Sigmoid colon (tissue), 7 donors: ENCODE data around the gene REPS2. TPM values are rescaled to one million over a fixed set of nuclear protein-coding genes. Genes with fewer than 3 reads are reported as not detected.

Experiments
- DNase-seq: peaks from one replicate; pipeline ENCODE4 v3.0.0-alpha.2; 2019
- H3K27ac ChIP-seq, 4 donors: fragments of 200-600 bp; sonication (generic); one replicate each; pipeline ENCODE4 v1.5.1; 2016 to 2019; ENCODE audit warnings: mild to moderate bottlenecking in 1 of 4
- H3K27me3 ChIP-seq, 3 donors: fragments of 200-600 bp; sonication (generic); one replicate each; pipeline ENCODE4 v1.5.1; 2019; ENCODE audit warnings: mild to moderate bottlenecking in 1 of 3
- H3K36me3 ChIP-seq, 4 donors: fragments of 200-600 bp; sonication (generic); one replicate each; pipeline ENCODE4 v1.5.1; 2016 to 2019
- H3K4me1 ChIP-seq, 4 donors: fragments of 200-600 bp; sonication (generic); one replicate each; pipeline ENCODE4 v1.5.1; 2017 to 2019
- H3K4me3 ChIP-seq, 4 donors: fragments of 200-600 bp; sonication (generic); one replicate each; pipeline ENCODE4 v1.5.1; 2017 to 2019; ENCODE audit warnings: mild to moderate bottlenecking in 2 of 4, moderate library complexity in 1 of 4
- H3K9me3 ChIP-seq, 4 donors: fragments of 200-600 bp in 3 of 4; sonication (generic) in 3 of 4; one replicate each; pipeline versions ENCODE4 v1.5.1 to v1.6.1; 2013 to 2019
- EP300 ChIP-seq, 4 donors: sonication (generic); formaldehyde crosslinking; IDR thresholded peaks; one replicate each; pipeline ENCODE4 v1.6.1; 2017; ENCODE audit warnings: antibody characterized with exemption in 4 of 4
- POLR2A ChIP-seq, 2 donors: fragments of 450-650 bp; IDR thresholded peaks; one replicate each; pipeline ENCODE4 v1.6.1; 2016; ENCODE audit warnings: antibody characterized with exemption in 2 of 2, mild to moderate bottlenecking in 2 of 2, moderate library complexity in 2 of 2
- POLR2AphosphoS5 ChIP-seq, 4 donors: sonication (generic); formaldehyde crosslinking; IDR thresholded peaks; one replicate each; pipeline ENCODE4 v1.6.1; 2017; ENCODE audit warnings: antibody characterized with exemption in 4 of 4
- WGBS, 2 donors: extraction: QIAGEN DNeasy Blood & Tissue Kit; methylation state at CpG; one replicate each; pipeline ENCODE4 v1.1.7; 2013; 5-methylcytosine and 5-hydroxymethylcytosine counted together
- intact Hi-C: fragments of 100-400 bp; cut with DNase I; formaldehyde crosslinking; loops from one replicate; pipeline ENCODE4 v1.15.1; 2023
- polyA plus RNA-seq, 3 donors: library from polyadenylated mRNA; stranded (reverse); fragments of 200-250 nt; gene quantifications; one replicate each; pipeline ENCODE4 v1.2.3, GENCODE V29; 2013
- total RNA-seq, 4 donors: library from RNA; depleted of rRNA; stranded (reverse); fragments of >200 nt; gene quantifications; one replicate each; pipeline ENCODE4 v1.1.0, GENCODE V29; 2016
- TF ChIP-seq, protein P1 (sequence below), 4 experiments: fragments of 450-650 bp in 3 of 4; fragments of 200-600 bp in 1 of 4; IDR thresholded peaks; one replicate each; pipeline ENCODE4 v1.5.1; 2016 to 2019; ENCODE audit warnings: antibody characterized with exemption in 4 of 4, mild to moderate bottlenecking in 3 of 4, moderate library complexity in 2 of 4
- donor health status: healthy with polysubstance abuse.
- donor health status: Bipolar disorder and iron deficiency.
- donor health status: healthy.

REPS2 gene
- total and polyA plus RNA-seq, 7 donors, result 2.4 to 10.9 (median 6.1) TPM

DNA sequence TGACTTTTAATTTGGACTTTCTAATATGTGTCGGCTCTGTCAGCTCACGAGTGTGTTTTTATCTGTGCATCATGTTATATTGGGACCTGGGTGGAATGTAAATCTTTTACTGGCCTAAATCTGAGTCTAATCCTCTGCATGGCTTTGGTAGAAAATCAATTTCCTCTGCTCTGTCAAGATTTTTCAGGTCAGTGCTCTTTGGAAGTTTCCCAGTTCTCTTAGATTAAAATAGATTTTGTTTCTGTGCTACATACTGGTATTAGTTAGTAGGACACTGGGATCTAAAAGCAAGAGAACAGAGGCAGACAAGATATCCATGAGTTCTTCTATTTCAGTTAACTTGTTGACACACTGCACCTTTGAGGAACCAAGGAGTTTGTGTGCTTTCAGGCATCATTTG is 39.7 kb downstream of the REPS2 start:
- no peak for DNase-seq
- TF ChIP-seq, protein P1, sequence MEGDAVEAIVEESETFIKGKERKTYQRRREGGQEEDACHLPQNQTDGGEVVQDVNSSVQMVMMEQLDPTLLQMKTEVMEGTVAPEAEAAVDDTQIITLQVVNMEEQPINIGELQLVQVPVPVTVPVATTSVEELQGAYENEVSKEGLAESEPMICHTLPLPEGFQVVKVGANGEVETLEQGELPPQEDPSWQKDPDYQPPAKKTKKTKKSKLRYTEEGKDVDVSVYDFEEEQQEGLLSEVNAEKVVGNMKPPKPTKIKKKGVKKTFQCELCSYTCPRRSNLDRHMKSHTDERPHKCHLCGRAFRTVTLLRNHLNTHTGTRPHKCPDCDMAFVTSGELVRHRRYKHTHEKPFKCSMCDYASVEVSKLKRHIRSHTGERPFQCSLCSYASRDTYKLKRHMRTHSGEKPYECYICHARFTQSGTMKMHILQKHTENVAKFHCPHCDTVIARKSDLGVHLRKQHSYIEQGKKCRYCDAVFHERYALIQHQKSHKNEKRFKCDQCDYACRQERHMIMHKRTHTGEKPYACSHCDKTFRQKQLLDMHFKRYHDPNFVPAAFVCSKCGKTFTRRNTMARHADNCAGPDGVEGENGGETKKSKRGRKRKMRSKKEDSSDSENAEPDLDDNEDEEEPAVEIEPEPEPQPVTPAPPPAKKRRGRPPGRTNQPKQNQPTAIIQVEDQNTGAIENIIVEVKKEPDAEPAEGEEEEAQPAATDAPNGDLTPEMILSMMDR (IDR thresholded peaks at IDR 0.05), result no peak
- TF ChIP-seq POLR2A (IDR thresholded peaks at IDR 0.05) (no peak), EP300 (IDR thresholded peaks at IDR 0.05) (no peak), POLR2AphosphoS5 (IDR thresholded peaks at IDR 0.05) (no peak)
- Histone ChIP-seq H3K4me3 (no peak overlapping the region), H3K27me3 (no peaks in the 10 kb centered on the region), H3K4me1 (peaks cover 0 to 5% (median 0%) of the 10 kb centered on the region in 4 donors), H3K36me3 (no peaks in the 10 kb centered on the region), H3K27ac (no peak overlapping the region), H3K9me3 (no peaks in the 10 kb centered on the region)
- 84 to 93% methylated on average over 2 of the region's 2 CpGs for WGBS, 2 donors
- intact Hi-C loops, result no loop called here

DNA sequence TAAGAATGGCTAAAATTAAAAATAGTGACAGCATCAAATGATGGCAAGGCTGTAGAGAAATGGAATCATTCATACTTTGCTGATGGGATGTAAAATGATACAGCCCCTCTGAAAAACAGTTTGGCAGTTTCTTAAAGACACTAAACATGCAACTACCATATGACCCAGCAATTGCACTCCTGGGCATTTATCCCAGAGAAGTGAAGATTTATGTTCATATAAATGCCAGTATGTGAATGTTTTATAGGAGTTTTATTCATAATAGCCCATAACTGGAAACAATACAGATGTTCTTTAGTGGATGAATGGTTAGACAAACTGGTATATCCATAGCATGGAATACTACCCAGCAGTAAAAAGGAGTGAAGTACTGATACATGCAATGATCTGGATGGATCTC is 43.3 kb downstream of the REPS2 start:
- intact Hi-C loops, result no loop called here
- no peak overlapping the region for H3K4me3 ChIP-seq
- no peaks in the 10 kb centered on the region for H3K9me3 ChIP-seq
- H3K27me3 ChIP-seq, result no peaks in the 10 kb centered on the region
- no peaks in the 10 kb centered on the region for H3K36me3 ChIP-seq
- H3K4me1 ChIP-seq, result peaks cover 0 to 5% (median 0%) of the 10 kb centered on the region in 4 donors
- DNase-seq, result no peak
- TF ChIP-seq EP300 (IDR thresholded peaks at IDR 0.05), result peak in 1 of 4 donors; percentile 25
- TF ChIP-seq, protein P1 (IDR thresholded peaks at IDR 0.05), result no peak
- peak in 3 of 4 donors; percentile 67 to 77 (median 72) for TF ChIP-seq POLR2AphosphoS5 (IDR thresholded peaks at IDR 0.05)
- no peak overlapping the region for H3K27ac ChIP-seq

DNA sequence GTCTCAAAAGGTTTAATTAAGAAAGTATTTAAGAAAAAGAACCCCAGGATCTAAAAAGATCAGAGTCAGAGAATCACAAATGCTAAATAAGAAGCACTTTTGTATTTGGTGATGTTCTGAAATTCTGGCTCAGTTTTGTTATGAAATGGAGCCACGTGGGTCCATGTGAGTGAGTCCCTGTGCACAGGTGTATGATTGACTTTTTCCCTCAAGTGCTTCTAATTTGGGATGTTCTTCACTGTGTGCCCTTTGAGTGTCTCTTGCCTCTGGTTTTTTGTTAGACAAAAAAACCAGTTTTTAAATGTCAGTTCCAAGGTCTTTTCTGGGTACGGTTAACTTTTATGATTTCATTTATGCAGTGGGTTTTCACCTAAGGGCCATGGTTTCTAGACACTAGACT is 44.4 kb downstream of the REPS2 start:
- no peak for DNase-seq
- intact Hi-C loops, result no loop called here
- Histone ChIP-seq H3K27ac (no peak overlapping the region), H3K27me3 (no peaks in the 10 kb centered on the region), H3K36me3 (no peaks in the 10 kb centered on the region), H3K9me3 (no peaks in the 10 kb centered on the region), H3K4me3 (no peak overlapping the region), H3K4me1 (peaks cover 0 to 5% (median 0%) of the 10 kb centered on the region in 4 donors)
- whole genome bisulfite sequencing, 2 donors, result 87 to 90% methylated on average over 2 of the region's 2 CpGs
- TF ChIP-seq, protein P1 (IDR thresholded peaks at IDR 0.05), result no peak
- TF ChIP-seq POLR2A (IDR thresholded peaks at IDR 0.05), result no peak
- TF ChIP-seq POLR2AphosphoS5 (IDR thresholded peaks at IDR 0.05), result no peak
- no peak for TF ChIP-seq EP300 (IDR thresholded peaks at IDR 0.05)

DNA sequence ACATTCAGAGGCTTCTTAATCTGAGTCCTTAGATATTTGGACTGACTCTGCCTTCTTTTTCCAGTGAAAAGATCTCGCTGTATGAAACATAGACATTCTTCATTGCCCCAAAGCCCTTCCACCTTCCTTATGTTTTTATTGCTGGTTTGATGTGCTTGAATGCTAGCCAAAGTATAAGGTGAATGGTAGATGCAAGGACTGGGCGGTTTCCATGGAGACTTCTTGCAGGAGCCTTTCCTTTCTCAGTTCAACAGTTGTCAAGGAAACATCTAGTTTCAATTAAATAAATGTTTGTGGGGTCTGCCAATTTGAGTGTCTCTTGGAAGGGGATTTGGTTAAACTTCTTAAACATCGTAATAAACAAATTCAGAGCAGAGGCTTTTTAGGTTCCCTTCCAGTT is 46.0 kb downstream of the REPS2 start:
- DNase-seq, result no peak
- peaks cover 0 to 5% (median 0%) of the 10 kb centered on the region in 4 donors for H3K4me1 ChIP-seq
- H3K36me3 ChIP-seq, result no peaks in the 10 kb centered on the region
- no peak overlapping the region for H3K4me3 ChIP-seq
- intact Hi-C loops, result no loop called here
- no peaks in the 10 kb centered on the region for H3K27me3 ChIP-seq
- no peaks in the 10 kb centered on the region for H3K9me3 ChIP-seq
- no peak overlapping the region for H3K27ac ChIP-seq
- WGBS, 2 donors, result 18 to 61% methylated on average over 3 of the region's 3 CpGs
- TF ChIP-seq POLR2A (IDR thresholded peaks at IDR 0.05), result no peak
- TF ChIP-seq POLR2AphosphoS5 (IDR thresholded peaks at IDR 0.05), result no peak
- TF ChIP-seq, protein P1 (IDR thresholded peaks at IDR 0.05), result no peak
- TF ChIP-seq EP300 (IDR thresholded peaks at IDR 0.05), result no peak

DNA sequence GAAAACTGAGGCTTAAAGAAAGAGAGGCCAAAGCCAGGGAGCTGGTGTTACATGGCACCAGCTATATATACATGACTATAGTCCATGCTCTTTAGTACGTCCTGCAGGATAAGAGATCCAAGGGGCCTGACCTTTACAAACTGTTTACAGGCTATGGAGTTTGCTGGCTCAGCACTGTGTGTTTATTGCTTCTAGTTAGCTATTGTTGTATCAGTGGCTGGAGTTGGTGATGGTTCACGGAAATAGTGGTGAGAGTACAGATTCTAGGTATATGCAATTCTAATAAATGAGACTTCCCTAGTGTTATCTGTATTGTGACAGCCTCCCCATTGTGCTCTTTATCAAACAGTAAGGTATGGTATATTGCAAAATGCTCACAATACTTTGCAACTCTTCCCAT is 46.5 kb downstream of the REPS2 start:
- WGBS, 2 donors, result 9 to 46% methylated on average over 2 of the region's 2 CpGs

More for the DNA sequence above, 46.5 kb downstream of the REPS2 start:
- no peaks in the 10 kb centered on the region for H3K36me3 ChIP-seq
- peaks cover 0 to 5% (median 0%) of the 10 kb centered on the region in 4 donors for H3K4me1 ChIP-seq
- intact Hi-C loops, result no loop called here
- TF ChIP-seq POLR2AphosphoS5 (IDR thresholded peaks at IDR 0.05), result no peak
- no peak for TF ChIP-seq POLR2A (IDR thresholded peaks at IDR 0.05)
- TF ChIP-seq, protein P1 (IDR thresholded peaks at IDR 0.05), result no peak
- TF ChIP-seq EP300 (IDR thresholded peaks at IDR 0.05), result no peak
- no peak overlapping the region for H3K4me3 ChIP-seq
- H3K27me3 ChIP-seq, result no peaks in the 10 kb centered on the region
- no peak overlapping the region for H3K27ac ChIP-seq
- DNase-seq, result no peak
- no peaks in the 10 kb centered on the region for H3K9me3 ChIP-seq
